ENCODE data around the gene IQCM.

GRCh38 chr4:149831656-149832208 is 16.1 kb upstream of the IQCM start:
- TF ChIP-seq SMC3 (IDR thresholded peaks at IDR 0.05) (no peak), CTCF (IDR thresholded peaks at IDR 0.05) (no peak), CHD4 (IDR thresholded peaks at IDR 0.05; ENCODE audit: borderline replicate concordance) (no peak), USF2 (IDR thresholded peaks at IDR 0.05) (no peak), JUN (IDR thresholded peaks at IDR 0.05) (no peak), POLR2A (IDR thresholded peaks at IDR 0.05; ENCODE audit: low read length) (no peak), ZC3H11A (IDR thresholded peaks at IDR 0.05) (no peak), MAFK (IDR thresholded peaks at IDR 0.05; ENCODE audit: partially characterized antibody) (no peak), REST (IDR thresholded peaks at IDR 0.05) (no peak), E2F6 (IDR thresholded peaks at IDR 0.05; ENCODE audit: borderline replicate concordance, low read depth) (no peak), MAX (IDR thresholded peaks at IDR 0.05) (no peak)

Measured in A549 (cell line).